Panc1 (cell line): ENCODE results near the gene RARB. TPM values are rescaled to one million over a fixed set of nuclear protein-coding genes. Genes with fewer than 3 reads are reported as not detected.

Source experiments
- ATAC-seq: fragments of 200-7000 bp; cut with Tn5 transposase; 2 replicates; pipeline ENCODE4 v1.9.1; 2020; ENCODE audit warnings: mild to moderate bottlenecking, moderate library complexity
- BruUV-seq: library from RNA; stranded (reverse); fragments of 400-500 nt; replicated peaks from 2 replicates; lab custom pipeline; 2021; lab: Mats Ljungman, UMichigan
- CTCF ChIA-PET: fragments of 300-600 bp; sonication (Branson Sonifier 250); formaldehyde crosslinking; loops from one replicate; lab custom pipeline; 2022; ENCODE audit warnings: antibody characterized with exemption; lab: Charles Lee
- POLR2A ChIA-PET: fragments of 300-600 bp; sonication (Branson Sonifier 250); formaldehyde crosslinking; loops from one replicate; lab custom pipeline; 2022; ENCODE audit warnings: antibody characterized with exemption; lab: Charles Lee
- DNase-seq: peaks from one replicate; pipeline ENCODE4 v3.0.0-alpha.2; 2010; ENCODE audit warnings: low read depth, low spot score
- H3K27ac ChIP-seq: 2 replicates; pipeline ENCODE4 v1.5.1; 2011; ENCODE audit warnings: mild to moderate bottlenecking, low read length, inconsistent platforms
- H3K27me3 ChIP-seq: fragments of 200-500 bp; sonication (Bioruptor generic); 2 replicates; pipeline ENCODE4 v1.6.0; 2014; ENCODE audit warnings: low read length, inconsistent platforms; ENCODE audit not compliant: control insufficient read depth, insufficient read depth
- H3K36me3 ChIP-seq: fragments of 200-500 bp; sonication (Bioruptor generic); 2 replicates; pipeline ENCODE4 v1.5.1; 2014; ENCODE audit warnings: inconsistent platforms, mild to moderate bottlenecking, low read length, moderate library complexity; ENCODE audit not compliant: control insufficient read depth, insufficient read depth
- H3K4me1 ChIP-seq: 2 replicates; pipeline ENCODE4 v1.5.1; 2011; ENCODE audit warnings: inconsistent platforms, mild to moderate bottlenecking, low read length, moderate library complexity; ENCODE audit not compliant: control insufficient read depth, insufficient read depth
- H3K4me3 ChIP-seq, 2 experiments: 2 replicates each; pipeline ENCODE4 v1.5.1; 2011 to 2012; ENCODE audit warnings: low read depth in 2 of 2, low read length in 2 of 2, mild to moderate bottlenecking in 2 of 2, inconsistent platforms in 1 of 2, moderate library complexity in 1 of 2
- H3K9me3 ChIP-seq: fragments of 200-500 bp; sonication (Bioruptor generic); 2 replicates; pipeline ENCODE4 v1.5.1; 2014; ENCODE audit warnings: low read depth, mild to moderate bottlenecking, inconsistent platforms, low read length, moderate library complexity; ENCODE audit not compliant: control insufficient read depth, insufficient read depth
- POLR2AphosphoS5 ChIP-seq: IDR thresholded peaks from 2 replicates; pipeline ENCODE4 v1.6.1; 2012; ENCODE audit warnings: mild to moderate bottlenecking, low read depth, low read length, moderate library complexity
- REST ChIP-seq, 2 experiments: IDR thresholded peaks; 2 replicates each; pipeline ENCODE4 v1.6.1; 2011 to 2012; ENCODE audit warnings: low read depth in 2 of 2, control low read depth in 1 of 2, low read length in 1 of 2, mild to moderate bottlenecking in 1 of 2, moderate library complexity in 1 of 2; ENCODE audit not compliant: insufficient read depth in 1 of 2
- SIN3A ChIP-seq: IDR thresholded peaks from 2 replicates; pipeline ENCODE4 v1.6.1; 2012; ENCODE audit warnings: low read depth, mild to moderate bottlenecking, low read length, moderate library complexity, borderline replicate concordance; ENCODE audit not compliant: insufficient read depth
- TCF7L2 ChIP-seq: IDR thresholded peaks from 2 replicates; pipeline ENCODE4 v1.6.1; 2011; ENCODE audit warnings: mild to moderate bottlenecking, low read depth, low read length, inconsistent platforms
- in situ Hi-C: cut with HindIII; loops from 2 replicates; pipeline ENCODE4 v1.10.0; 2016; ENCODE audit warnings: low sequenced_read_pairs, low pct_unique_long_range_greater_than_20kb
- intact Hi-C: fragments of 100-400 bp; cut with micrococcal nuclease; formaldehyde crosslinking; loops from one replicate; pipeline ENCODE4 v1.10.0; 2022; ENCODE audit not compliant: unreplicated experiment
- total RNA-seq: library from RNA; stranded (reverse); gene quantifications from one replicate; pipeline ENCODE4 v1.2.1, GENCODE V29; 2021; ENCODE audit not compliant: unreplicated experiment
- TF ChIP-seq, protein P1 (sequence below): fragments of 450-650 bp; IDR thresholded peaks from 2 replicates; pipeline ENCODE4 v1.5.1; 2017; ENCODE audit warnings: mild to moderate bottlenecking

Gene RARB
- total RNA-seq, 1 experiment from 2014 or later: not detected

GRCh38 chr3:25447285-25447684, 19.2 kb downstream of the RARB start:
- Histone ChIP-seq H3K9me3 (no peaks in the 10 kb centered on the region), H3K4me1 (no peaks in the 10 kb centered on the region), H3K4me3 (no peak overlapping the region), H3K27ac (no peak overlapping the region), H3K27me3 (no peaks in the 10 kb centered on the region), H3K36me3 (no peaks in the 10 kb centered on the region)
- DNase-seq: no peak
- TF ChIP-seq REST (IDR thresholded peaks at IDR 0.05; ENCODE audit: insufficient read depth in 1 of 2, low read depth in 2 of 2, low read length in 1 of 2) (no peak), TCF7L2 (no peak), SIN3A (no peak), POLR2AphosphoS5 (no peak)
- TF ChIP-seq, protein P1, sequence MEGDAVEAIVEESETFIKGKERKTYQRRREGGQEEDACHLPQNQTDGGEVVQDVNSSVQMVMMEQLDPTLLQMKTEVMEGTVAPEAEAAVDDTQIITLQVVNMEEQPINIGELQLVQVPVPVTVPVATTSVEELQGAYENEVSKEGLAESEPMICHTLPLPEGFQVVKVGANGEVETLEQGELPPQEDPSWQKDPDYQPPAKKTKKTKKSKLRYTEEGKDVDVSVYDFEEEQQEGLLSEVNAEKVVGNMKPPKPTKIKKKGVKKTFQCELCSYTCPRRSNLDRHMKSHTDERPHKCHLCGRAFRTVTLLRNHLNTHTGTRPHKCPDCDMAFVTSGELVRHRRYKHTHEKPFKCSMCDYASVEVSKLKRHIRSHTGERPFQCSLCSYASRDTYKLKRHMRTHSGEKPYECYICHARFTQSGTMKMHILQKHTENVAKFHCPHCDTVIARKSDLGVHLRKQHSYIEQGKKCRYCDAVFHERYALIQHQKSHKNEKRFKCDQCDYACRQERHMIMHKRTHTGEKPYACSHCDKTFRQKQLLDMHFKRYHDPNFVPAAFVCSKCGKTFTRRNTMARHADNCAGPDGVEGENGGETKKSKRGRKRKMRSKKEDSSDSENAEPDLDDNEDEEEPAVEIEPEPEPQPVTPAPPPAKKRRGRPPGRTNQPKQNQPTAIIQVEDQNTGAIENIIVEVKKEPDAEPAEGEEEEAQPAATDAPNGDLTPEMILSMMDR: no peak
- in situ Hi-C loops (no loop called here), intact Hi-C loops (no loop called here)
- ChIA-PET POLR2A (no interaction called here), CTCF (no interaction called here)
- no peak for ATAC-seq
- BruUV-seq: no TSS peak

DNA sequence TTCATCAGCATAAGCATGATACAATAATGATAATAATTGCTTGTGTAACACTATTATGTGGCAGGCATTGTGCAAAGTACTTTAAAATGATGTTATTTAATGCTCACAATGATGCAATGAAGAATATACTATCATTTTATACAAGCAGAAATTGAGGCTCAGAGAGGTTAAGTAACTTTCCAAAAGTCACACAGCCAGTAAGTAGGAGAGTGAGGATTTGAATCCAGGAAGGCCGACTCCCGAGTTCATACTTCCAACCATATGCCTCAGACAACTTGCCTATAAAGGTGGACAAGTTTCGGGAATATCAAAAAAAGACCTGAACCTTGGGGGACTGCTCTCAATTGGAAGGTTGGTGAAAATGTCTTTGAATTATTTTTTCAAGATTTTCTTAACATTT, 19.9 kb downstream of the RARB start:
- TF ChIP-seq REST (IDR thresholded peaks at IDR 0.05; ENCODE audit: insufficient read depth in 1 of 2, low read depth in 2 of 2, low read length in 1 of 2): no peak
- Histone ChIP-seq H3K4me1 (no peaks in the 10 kb centered on the region), H3K9me3 (no peaks in the 10 kb centered on the region), H3K4me3 (no peak overlapping the region), H3K27me3 (no peaks in the 10 kb centered on the region), H3K27ac (no peak overlapping the region), H3K36me3 (no peaks in the 10 kb centered on the region)
- CTCF ChIA-PET: no interaction called here
- in situ Hi-C loops (no loop called here), intact Hi-C loops (no loop called here)
- POLR2A ChIA-PET: no interaction called here
- DNase-seq (no peak), ATAC-seq (no peak)
- no TSS peak for BruUV-seq
